ENCODE results near the gene LUC7L2.
"Not testable (repeated sequence)": the region's sequence is repeated elsewhere in the genome, so short reads cannot be mapped to it uniquely, and the experiment has no call there.

LUC7L2 gene

GRCh38 chr7:139422126-139422525, 62.4 kb downstream of the LUC7L2 start:
- Histone ChIP-seq H3K27ac (ENCODE audit: insufficient read depth, low read length, poor library complexity, severe bottlenecking) (no peak overlapping the region), H3K9me3 (ENCODE audit: control insufficient read depth, low read length) (no peaks in the 10 kb centered on the region), H3K27me3 (replicated peaks; ENCODE audit: control insufficient read depth, insufficient read depth, low read length, poor library complexity, severe bottlenecking) (no peaks in the 10 kb centered on the region), H3K4me3 (ENCODE audit: insufficient read depth, low read depth, low read length, poor library complexity, severe bottlenecking) (no peak overlapping the region), H3K36me3 (ENCODE audit: control insufficient read depth, insufficient read depth, low read length) (peaks cover 46% of the 10 kb centered on the region), H3K4me1 (ENCODE audit: control insufficient read depth, insufficient read depth, low read length, poor library complexity, severe bottlenecking) (no peaks in the 10 kb centered on the region)
- DNase-seq, result no peak

GRCh38 chr7:139423091-139423490, 63.4 kb downstream of the LUC7L2 start:
- H3K27ac ChIP-seq (ENCODE audit: insufficient read depth, low read length, poor library complexity, severe bottlenecking), result no peak overlapping the region
- DNase-seq, result no peak
- H3K36me3 ChIP-seq (ENCODE audit: control insufficient read depth, insufficient read depth, low read length), result peaks cover 38% of the 10 kb centered on the region
- H3K4me1 ChIP-seq (ENCODE audit: control insufficient read depth, insufficient read depth, low read length, poor library complexity, severe bottlenecking), result no peaks in the 10 kb centered on the region
- H3K9me3 ChIP-seq (ENCODE audit: control insufficient read depth, low read length), result no peaks in the 10 kb centered on the region
- no peak overlapping the region for H3K4me3 ChIP-seq (ENCODE audit: insufficient read depth, low read depth, low read length, poor library complexity, severe bottlenecking)
- H3K27me3 ChIP-seq (replicated peaks; ENCODE audit: control insufficient read depth, insufficient read depth, low read length, poor library complexity, severe bottlenecking), result no peaks in the 10 kb centered on the region

DNA sequence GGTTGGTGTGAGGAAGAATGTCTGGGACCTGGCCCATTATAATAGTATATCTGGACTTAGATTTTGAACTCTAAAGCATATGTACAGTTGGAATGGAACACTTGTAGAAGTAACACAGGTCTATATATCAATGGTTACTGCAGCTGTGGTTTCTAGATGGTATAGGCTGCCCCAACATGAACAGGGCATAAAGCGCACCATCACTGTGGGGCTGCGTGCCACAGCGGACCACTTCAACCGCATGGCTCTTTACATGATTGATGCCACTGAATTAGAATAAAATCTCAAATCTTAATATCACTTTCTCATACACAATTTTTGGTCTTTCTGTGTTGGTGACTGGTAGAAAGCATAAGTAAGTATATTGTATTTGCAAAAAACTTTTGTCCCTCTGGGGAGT, 64.3 kb downstream of the LUC7L2 start:
- Histone ChIP-seq H3K4me3 (ENCODE audit: insufficient read depth, low read depth, low read length, poor library complexity, severe bottlenecking) (no peak overlapping the region), H3K27me3 (replicated peaks; ENCODE audit: control insufficient read depth, insufficient read depth, low read length, poor library complexity, severe bottlenecking) (no peaks in the 10 kb centered on the region), H3K9me3 (ENCODE audit: control insufficient read depth, low read length) (no peaks in the 10 kb centered on the region), H3K36me3 (ENCODE audit: control insufficient read depth, insufficient read depth, low read length) (peaks cover 29% of the 10 kb centered on the region), H3K27ac (ENCODE audit: insufficient read depth, low read length, poor library complexity, severe bottlenecking) (no peak overlapping the region), H3K4me1 (ENCODE audit: control insufficient read depth, insufficient read depth, low read length, poor library complexity, severe bottlenecking) (no peaks in the 10 kb centered on the region)
- DNase-seq, result no peak

- DNase-seq; H3K4me1 ChIP-seq (ENCODE audit: control insufficient read depth, insufficient read depth, low read length, poor library complexity, severe bottlenecking); H3K4me3 ChIP-seq (ENCODE audit: insufficient read depth, low read depth, low read length, poor library complexity, severe bottlenecking); H3K27ac ChIP-seq (ENCODE audit: insufficient read depth, low read length, poor library complexity, severe bottlenecking); H3K27me3 ChIP-seq (replicated peaks; ENCODE audit: control insufficient read depth, insufficient read depth, low read length, poor library complexity, severe bottlenecking); H3K9me3 ChIP-seq (ENCODE audit: control insufficient read depth, low read length): not testable (repeated sequence)
- peaks cover 20% of the 10 kb centered on the region for H3K36me3 ChIP-seq (ENCODE audit: control insufficient read depth, insufficient read depth, low read length)
Measured at GRCh38 chr7:139425701-139426100, 66.0 kb downstream of the LUC7L2 start.

DNA sequence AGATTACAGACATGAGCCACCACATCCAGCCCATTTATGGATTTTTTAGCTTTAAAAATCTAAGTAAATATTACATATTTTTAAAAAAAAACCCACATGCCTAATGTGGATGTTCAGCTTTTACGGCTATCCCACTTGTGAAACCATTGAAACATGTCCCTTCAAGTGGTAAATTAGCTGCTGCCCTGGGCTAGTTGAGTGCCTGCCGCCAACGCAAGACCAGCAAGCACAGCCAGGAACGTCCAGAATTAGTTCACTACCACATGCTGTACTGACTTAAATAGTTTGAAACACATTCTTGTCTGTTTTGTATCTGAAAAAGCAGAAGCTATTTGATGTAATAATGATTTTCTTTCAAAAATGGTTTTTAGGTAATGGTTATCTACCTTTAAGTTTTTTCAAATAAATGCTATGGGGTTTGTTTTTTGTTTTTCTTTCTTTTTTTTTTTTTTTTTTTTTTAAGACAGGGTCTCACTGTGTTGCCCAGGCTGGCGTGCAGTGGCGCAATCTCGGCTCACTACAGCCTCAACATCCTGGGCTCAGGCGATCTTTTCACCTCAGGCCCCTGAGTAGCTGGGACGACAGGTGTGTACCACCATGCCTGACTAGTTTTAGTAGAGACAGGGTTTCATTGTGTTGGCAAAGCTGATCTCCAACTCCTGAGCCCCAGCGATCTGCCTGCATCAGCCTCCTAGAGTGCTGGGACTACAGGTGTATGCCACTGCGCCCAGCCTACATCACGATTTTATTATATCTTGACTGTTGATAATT, 66.7 kb downstream of the LUC7L2 start:
- Histone ChIP-seq H3K4me1 (ENCODE audit: control insufficient read depth, insufficient read depth, low read length, poor library complexity, severe bottlenecking) (no peaks in the 10 kb centered on the region), H3K27me3 (replicated peaks; ENCODE audit: control insufficient read depth, insufficient read depth, low read length, poor library complexity, severe bottlenecking) (no peaks in the 10 kb centered on the region), H3K4me3 (ENCODE audit: insufficient read depth, low read depth, low read length, poor library complexity, severe bottlenecking) (no peak overlapping the region), H3K9me3 (ENCODE audit: control insufficient read depth, low read length) (no peaks in the 10 kb centered on the region), H3K27ac (ENCODE audit: insufficient read depth, low read length, poor library complexity, severe bottlenecking) (no peak overlapping the region), H3K36me3 (ENCODE audit: control insufficient read depth, insufficient read depth, low read length) (peaks cover 12% of the 10 kb centered on the region)
- DNase-seq, result no peak

- Histone ChIP-seq H3K4me1 (ENCODE audit: control insufficient read depth, insufficient read depth, low read length, poor library complexity, severe bottlenecking) (no peaks in the 10 kb centered on the region), H3K9me3 (ENCODE audit: control insufficient read depth, low read length) (no peaks in the 10 kb centered on the region), H3K27me3 (replicated peaks; ENCODE audit: control insufficient read depth, insufficient read depth, low read length, poor library complexity, severe bottlenecking) (no peaks in the 10 kb centered on the region), H3K27ac (ENCODE audit: insufficient read depth, low read length, poor library complexity, severe bottlenecking) (no peak overlapping the region), H3K4me3 (ENCODE audit: insufficient read depth, low read depth, low read length, poor library complexity, severe bottlenecking) (no peak overlapping the region), H3K36me3 (ENCODE audit: control insufficient read depth, insufficient read depth, low read length) (peaks cover 8% of the 10 kb centered on the region)
- no peak for DNase-seq
Measured at GRCh38 chr7:139427029-139427420, 67.3 kb downstream of the LUC7L2 start.

DNA sequence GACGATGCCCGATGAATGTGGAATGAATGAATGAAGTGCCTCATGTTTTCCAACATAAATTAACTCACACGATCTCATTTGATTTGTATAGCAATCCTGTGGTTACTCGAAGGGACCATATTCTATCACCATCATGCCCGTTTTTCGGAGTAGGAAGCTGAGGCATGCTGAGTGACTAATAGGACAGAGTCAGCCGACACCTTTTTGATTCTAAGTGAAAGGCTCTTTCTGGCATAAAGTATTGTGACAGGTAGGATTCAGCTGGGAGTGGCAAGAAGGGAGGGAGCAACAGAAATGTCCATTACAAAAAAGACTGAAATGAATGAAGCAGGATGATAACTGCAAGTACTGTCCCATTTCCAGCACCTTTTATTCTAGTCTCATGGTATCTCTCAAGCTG, 68.1 kb downstream of the LUC7L2 start:
- no peak overlapping the region for H3K27ac ChIP-seq (ENCODE audit: insufficient read depth, low read length, poor library complexity, severe bottlenecking)
- H3K4me1 ChIP-seq (ENCODE audit: control insufficient read depth, insufficient read depth, low read length, poor library complexity, severe bottlenecking), result no peaks in the 10 kb centered on the region
- H3K27me3 ChIP-seq (replicated peaks; ENCODE audit: control insufficient read depth, insufficient read depth, low read length, poor library complexity, severe bottlenecking), result no peaks in the 10 kb centered on the region
- DNase-seq, result no peak
- no peaks in the 10 kb centered on the region for H3K9me3 ChIP-seq (ENCODE audit: control insufficient read depth, low read length)
- peaks cover 6% of the 10 kb centered on the region for H3K36me3 ChIP-seq (ENCODE audit: control insufficient read depth, insufficient read depth, low read length)
- H3K4me3 ChIP-seq (ENCODE audit: insufficient read depth, low read depth, low read length, poor library complexity, severe bottlenecking), result no peak overlapping the region

DNA sequence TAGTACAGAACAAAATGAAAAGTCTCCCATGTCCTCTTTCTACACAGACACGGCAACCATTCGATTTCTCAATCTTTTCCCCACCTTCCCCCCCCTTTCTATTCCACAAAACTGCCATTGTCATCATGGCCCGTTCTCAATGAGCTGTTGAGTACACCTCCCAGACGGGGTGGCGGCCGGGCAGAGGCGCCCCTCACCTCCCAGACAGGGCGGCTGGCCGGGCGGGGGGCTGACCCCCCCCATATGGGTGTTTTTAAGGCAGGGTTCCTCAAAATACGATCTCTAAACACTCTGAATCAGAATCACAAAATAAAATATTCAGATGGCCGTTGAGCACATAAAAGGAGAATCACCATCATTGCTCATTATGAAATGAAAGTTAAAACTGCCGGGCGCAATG, 70.0 kb downstream of the LUC7L2 start:
- not testable (repeated sequence) for H3K36me3 ChIP-seq (ENCODE audit: control insufficient read depth, insufficient read depth, low read length); H3K9me3 ChIP-seq (ENCODE audit: control insufficient read depth, low read length); DNase-seq; H3K27me3 ChIP-seq (replicated peaks; ENCODE audit: control insufficient read depth, insufficient read depth, low read length, poor library complexity, severe bottlenecking); H3K4me3 ChIP-seq (ENCODE audit: insufficient read depth, low read depth, low read length, poor library complexity, severe bottlenecking); H3K4me1 ChIP-seq (ENCODE audit: control insufficient read depth, insufficient read depth, low read length, poor library complexity, severe bottlenecking); H3K27ac ChIP-seq (ENCODE audit: insufficient read depth, low read length, poor library complexity, severe bottlenecking)

GRCh38 chr7:139430443-139430842, 70.7 kb downstream of the LUC7L2 start:
- Histone ChIP-seq H3K9me3 (ENCODE audit: control insufficient read depth, low read length) (no peaks in the 10 kb centered on the region), H3K36me3 (ENCODE audit: control insufficient read depth, insufficient read depth, low read length) (no peaks in the 10 kb centered on the region), H3K4me3 (ENCODE audit: insufficient read depth, low read depth, low read length, poor library complexity, severe bottlenecking) (no peak overlapping the region), H3K4me1 (ENCODE audit: control insufficient read depth, insufficient read depth, low read length, poor library complexity, severe bottlenecking) (no peaks in the 10 kb centered on the region), H3K27ac (ENCODE audit: insufficient read depth, low read length, poor library complexity, severe bottlenecking) (no peak overlapping the region), H3K27me3 (replicated peaks; ENCODE audit: control insufficient read depth, insufficient read depth, low read length, poor library complexity, severe bottlenecking) (no peaks in the 10 kb centered on the region)
- no peak for DNase-seq

DNA sequence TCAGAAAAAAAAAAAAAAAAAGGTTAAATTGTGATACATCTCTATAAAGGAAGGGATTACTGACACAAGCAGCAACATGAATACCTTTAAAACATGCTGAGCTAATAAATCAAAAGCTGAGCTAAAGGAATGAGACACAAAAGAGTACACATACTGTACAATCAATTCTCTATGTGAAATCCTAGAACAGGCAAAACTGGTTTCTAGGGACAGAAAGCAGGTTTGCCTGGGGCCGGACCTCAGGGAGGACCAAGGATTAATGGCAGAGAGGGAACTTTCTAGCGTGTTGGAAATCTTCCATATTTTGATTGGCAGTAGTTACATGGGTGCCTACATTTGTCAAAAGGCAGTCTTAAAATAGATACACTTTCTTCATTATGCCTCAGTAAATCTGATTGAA, 71.3 kb downstream of the LUC7L2 start:
- no peak for DNase-seq
- no peak overlapping the region for H3K4me3 ChIP-seq (ENCODE audit: insufficient read depth, low read depth, low read length, poor library complexity, severe bottlenecking)

More for the DNA sequence above, 71.3 kb downstream of the LUC7L2 start:
- Histone ChIP-seq H3K27ac (ENCODE audit: insufficient read depth, low read length, poor library complexity, severe bottlenecking) (no peak overlapping the region), H3K4me1 (ENCODE audit: control insufficient read depth, insufficient read depth, low read length, poor library complexity, severe bottlenecking) (no peaks in the 10 kb centered on the region), H3K36me3 (ENCODE audit: control insufficient read depth, insufficient read depth, low read length) (no peaks in the 10 kb centered on the region), H3K9me3 (ENCODE audit: control insufficient read depth, low read length) (no peaks in the 10 kb centered on the region), H3K27me3 (replicated peaks; ENCODE audit: control insufficient read depth, insufficient read depth, low read length, poor library complexity, severe bottlenecking) (no peaks in the 10 kb centered on the region)
